OCI-LY3 (cell line): ENCODE results near the gene FANCG.
A peak's percentile ranks its signal among the peaks of the same experiment; 100 is the strongest.

Experiments
- H2AFZ ChIP-seq: fragments of 200-600, 300-600 bp; shearing (Covaris generic); 2 replicates; pipeline ENCODE4 v1.6.0; 2014; ENCODE audit warnings: antibody characterized with exemption, low read depth, low read length
- H3K27ac ChIP-seq: fragments of 200-600, 300-600 bp; sonication (generic); 2 replicates; pipeline ENCODE4 v1.5.1; 2014; ENCODE audit warnings: mild to moderate bottlenecking, low read length, moderate library complexity, mixed read lengths
- H3K27me3 ChIP-seq: fragments of 200-600, 300-600 bp; sonication (generic); 2 replicates; pipeline ENCODE4 v1.6.1; 2014; ENCODE audit warnings: low read depth, low read length, mixed read lengths
- H3K36me3 ChIP-seq: fragments of 200-600, 300-600 bp; sonication (generic); replicated peaks from 2 replicates; pipeline ENCODE3; 2014; ENCODE audit warnings: low read depth, low read length, mixed read lengths
- H3K4me1 ChIP-seq: fragments of 300-600, 200-600 bp; sonication (generic); 2 replicates; pipeline ENCODE4 v1.6.1; 2014; ENCODE audit warnings: low read length, mixed read lengths
- H3K4me2 ChIP-seq: fragments of 200-600, 300-600 bp; sonication (generic); 2 replicates; pipeline ENCODE4 v1.6.1; 2014; ENCODE audit warnings: low read length, mixed read lengths
- H3K4me3 ChIP-seq: fragments of 300-600, 200-600 bp; sonication (generic); 2 replicates; pipeline ENCODE4 v1.5.1; 2014; ENCODE audit warnings: antibody characterized with exemption, mild to moderate bottlenecking, low read length, moderate library complexity
- H3K79me2 ChIP-seq: fragments of 300-600, 200-600 bp; shearing (Covaris generic); 2 replicates; pipeline ENCODE4 v1.6.1; 2014; ENCODE audit warnings: mild to moderate bottlenecking, low read length, mixed read lengths
- H3K9ac ChIP-seq: fragments of 300-600, 200-600 bp; shearing (Covaris generic); 2 replicates; pipeline ENCODE4 v1.6.0; 2014; ENCODE audit warnings: mild to moderate bottlenecking, low read length, moderate library complexity
- H3K9me3 ChIP-seq: fragments of 200-600, 300-600 bp; shearing (Covaris generic); 2 replicates; pipeline ENCODE4 v1.6.1; 2014; ENCODE audit warnings: low read length, mixed read lengths; ENCODE audit not compliant: insufficient read depth
- H4K20me1 ChIP-seq: fragments of 200-600, 300-600 bp; sonication (generic); 2 replicates; pipeline ENCODE4 v1.6.1; 2016; ENCODE audit warnings: low read length, mixed read lengths; ENCODE audit not compliant: insufficient read depth
- EZH2phosphoT487 ChIP-seq: fragments of 200-600 bp; shearing (Covaris generic); IDR thresholded peaks from 2 replicates; pipeline ENCODE4 v1.6.1; 2018; ENCODE audit warnings: antibody characterized with exemption, mixed run types, low read depth
- TF ChIP-seq, protein P1 (sequence below): fragments of 200-600, 300-600 bp; sonication (generic); IDR thresholded peaks from 2 replicates; pipeline ENCODE4 v1.5.1; 2014; ENCODE audit warnings: antibody characterized with exemption, low read length, low read depth

FANCG gene

DNA sequence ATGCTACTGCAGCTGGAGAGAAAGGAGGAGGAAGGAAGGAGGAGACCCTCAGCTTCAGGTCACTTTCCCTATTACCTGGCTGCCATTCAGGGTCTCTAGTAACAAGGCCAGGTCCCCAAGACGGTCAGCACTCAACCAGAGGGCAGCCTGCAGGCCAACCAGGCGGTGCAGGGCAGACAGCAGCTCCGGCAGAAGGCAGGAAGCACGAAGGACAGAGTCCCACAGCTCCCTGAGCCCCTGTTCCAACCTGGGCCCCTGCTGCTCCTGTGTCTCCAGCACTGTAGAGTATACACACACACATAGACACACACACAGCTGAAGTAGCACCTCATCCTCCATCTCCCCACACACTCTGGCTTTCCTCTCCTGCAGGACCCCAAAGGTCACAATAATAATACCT lies 1.7 kb downstream of the FANCG start:
- Histone ChIP-seq H3K9ac (peak overlapping the region; percentile 91; the same call in 1 of the 2 replicates), H3K4me1 (peaks cover 18% of the 10 kb centered on the region), H3K79me2 (peaks cover 20% of the 10 kb centered on the region), H4K20me1 (no peaks in the 10 kb centered on the region), H3K27me3 (no peaks in the 10 kb centered on the region), H3K27ac (no peak overlapping the region), H3K4me3 (peak overlapping the region; percentile 93; the same call in 1 of the 2 replicates), H3K9me3 (no peaks in the 10 kb centered on the region), H3K36me3 (peaks cover 18% of the 10 kb centered on the region), H2AFZ (no peak overlapping the region), H3K4me2 (peak overlapping the region; percentile 95)
- TF ChIP-seq, protein P1, sequence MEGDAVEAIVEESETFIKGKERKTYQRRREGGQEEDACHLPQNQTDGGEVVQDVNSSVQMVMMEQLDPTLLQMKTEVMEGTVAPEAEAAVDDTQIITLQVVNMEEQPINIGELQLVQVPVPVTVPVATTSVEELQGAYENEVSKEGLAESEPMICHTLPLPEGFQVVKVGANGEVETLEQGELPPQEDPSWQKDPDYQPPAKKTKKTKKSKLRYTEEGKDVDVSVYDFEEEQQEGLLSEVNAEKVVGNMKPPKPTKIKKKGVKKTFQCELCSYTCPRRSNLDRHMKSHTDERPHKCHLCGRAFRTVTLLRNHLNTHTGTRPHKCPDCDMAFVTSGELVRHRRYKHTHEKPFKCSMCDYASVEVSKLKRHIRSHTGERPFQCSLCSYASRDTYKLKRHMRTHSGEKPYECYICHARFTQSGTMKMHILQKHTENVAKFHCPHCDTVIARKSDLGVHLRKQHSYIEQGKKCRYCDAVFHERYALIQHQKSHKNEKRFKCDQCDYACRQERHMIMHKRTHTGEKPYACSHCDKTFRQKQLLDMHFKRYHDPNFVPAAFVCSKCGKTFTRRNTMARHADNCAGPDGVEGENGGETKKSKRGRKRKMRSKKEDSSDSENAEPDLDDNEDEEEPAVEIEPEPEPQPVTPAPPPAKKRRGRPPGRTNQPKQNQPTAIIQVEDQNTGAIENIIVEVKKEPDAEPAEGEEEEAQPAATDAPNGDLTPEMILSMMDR, result no peak
- TF ChIP-seq EZH2phosphoT487, result no peak

DNA sequence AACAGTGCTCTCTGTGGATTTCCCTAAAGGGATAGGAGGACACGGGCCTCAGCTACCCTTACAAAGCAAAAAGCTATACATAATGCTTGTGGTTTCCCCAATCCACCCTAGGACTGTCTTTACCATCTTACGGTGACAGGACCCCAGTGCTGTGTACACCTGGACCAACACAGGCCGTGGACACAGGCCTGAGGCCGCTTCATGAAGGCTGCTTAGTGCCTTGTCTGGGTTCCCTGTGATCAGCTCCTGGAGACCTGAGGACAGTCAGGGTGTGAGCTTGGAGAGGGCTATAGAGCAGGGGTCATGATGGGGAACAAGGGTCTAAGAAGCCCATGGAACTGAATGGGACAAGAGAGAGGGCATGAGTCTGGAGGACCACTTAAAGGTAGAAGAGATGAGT lies 2.9 kb downstream of the FANCG start:
- TF ChIP-seq EZH2phosphoT487, result no peak
- TF ChIP-seq, protein P1, result no peak
- peaks cover 18% of the 10 kb centered on the region for H3K36me3 ChIP-seq
- H3K9me3 ChIP-seq, result no peaks in the 10 kb centered on the region
- no peak overlapping the region for H2AFZ ChIP-seq
- H3K79me2 ChIP-seq, result peaks cover 25% of the 10 kb centered on the region
- H3K9ac ChIP-seq, result no peak overlapping the region
- no peaks in the 10 kb centered on the region for H3K27me3 ChIP-seq
- no peak overlapping the region for H3K4me3 ChIP-seq
- no peak overlapping the region for H3K4me2 ChIP-seq
- no peaks in the 10 kb centered on the region for H4K20me1 ChIP-seq
- peaks cover 22% of the 10 kb centered on the region for H3K4me1 ChIP-seq
- no peak overlapping the region for H3K27ac ChIP-seq

DNA sequence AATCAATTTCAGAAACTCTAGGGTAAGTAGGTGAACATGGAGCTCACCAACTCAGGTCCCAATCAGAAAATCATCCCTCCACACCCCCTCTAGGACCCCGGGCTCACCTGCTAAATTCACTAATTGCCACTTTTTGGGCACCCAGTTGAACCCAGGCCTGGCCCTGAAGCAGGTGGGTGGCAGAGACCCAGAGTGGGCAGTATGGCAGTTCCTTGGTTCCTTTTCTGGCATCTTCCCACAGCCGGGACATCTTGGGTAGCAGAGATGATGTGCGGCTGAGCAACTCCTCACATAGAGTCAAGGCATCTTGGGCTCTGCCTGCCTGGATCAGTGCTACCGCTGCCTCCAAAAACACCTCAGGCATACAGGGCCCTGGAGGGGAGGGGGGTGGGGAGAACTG lies 4.4 kb downstream of the FANCG start:
- no peaks in the 10 kb centered on the region for H3K9me3 ChIP-seq
- peaks cover 40% of the 10 kb centered on the region for H3K79me2 ChIP-seq
- no peak overlapping the region for H3K4me3 ChIP-seq
- no peak for TF ChIP-seq EZH2phosphoT487
- H3K4me1 ChIP-seq, result peaks cover 28% of the 10 kb centered on the region
- H4K20me1 ChIP-seq, result peaks cover 11% of the 10 kb centered on the region
- no peak overlapping the region for H2AFZ ChIP-seq
- H3K4me2 ChIP-seq, result no peak overlapping the region
- no peak overlapping the region for H3K27ac ChIP-seq
- no peak overlapping the region for H3K9ac ChIP-seq
- no peaks in the 10 kb centered on the region for H3K27me3 ChIP-seq
- H3K36me3 ChIP-seq, result peaks cover 22% of the 10 kb centered on the region

DNA sequence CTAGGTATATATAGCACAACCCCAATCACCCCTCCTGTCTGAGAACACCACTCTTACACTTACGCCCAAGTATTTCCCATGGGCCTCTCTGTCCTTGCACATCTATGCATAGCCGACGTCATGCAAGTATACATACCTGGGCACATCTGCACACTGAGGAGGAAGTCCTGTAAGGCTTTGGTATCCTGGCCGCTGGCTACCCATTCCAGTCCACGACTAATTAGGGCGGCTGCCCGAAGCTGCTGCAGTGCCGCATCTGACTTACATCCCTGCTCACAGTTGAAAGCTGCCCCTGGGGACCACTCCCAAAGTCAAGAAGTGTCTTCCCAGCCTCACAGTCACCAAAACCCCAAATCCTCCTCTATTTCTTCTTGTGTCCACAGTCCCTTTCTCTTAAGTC lies 5.0 kb downstream of the FANCG start:
- H3K9ac ChIP-seq, result no peak overlapping the region
- peaks cover 34% of the 10 kb centered on the region for H3K4me1 ChIP-seq
- H2AFZ ChIP-seq, result no peak overlapping the region
- H3K27me3 ChIP-seq, result no peaks in the 10 kb centered on the region
- H3K4me3 ChIP-seq, result no peak overlapping the region
- H3K79me2 ChIP-seq, result peaks cover 45% of the 10 kb centered on the region
- H3K36me3 ChIP-seq, result peaks cover 28% of the 10 kb centered on the region
- H3K27ac ChIP-seq, result no peak overlapping the region
- no peak for TF ChIP-seq EZH2phosphoT487
- TF ChIP-seq, protein P1, result no peak
- no peaks in the 10 kb centered on the region for H3K9me3 ChIP-seq
- H4K20me1 ChIP-seq, result peaks cover 17% of the 10 kb centered on the region
- no peak overlapping the region for H3K4me2 ChIP-seq

DNA sequence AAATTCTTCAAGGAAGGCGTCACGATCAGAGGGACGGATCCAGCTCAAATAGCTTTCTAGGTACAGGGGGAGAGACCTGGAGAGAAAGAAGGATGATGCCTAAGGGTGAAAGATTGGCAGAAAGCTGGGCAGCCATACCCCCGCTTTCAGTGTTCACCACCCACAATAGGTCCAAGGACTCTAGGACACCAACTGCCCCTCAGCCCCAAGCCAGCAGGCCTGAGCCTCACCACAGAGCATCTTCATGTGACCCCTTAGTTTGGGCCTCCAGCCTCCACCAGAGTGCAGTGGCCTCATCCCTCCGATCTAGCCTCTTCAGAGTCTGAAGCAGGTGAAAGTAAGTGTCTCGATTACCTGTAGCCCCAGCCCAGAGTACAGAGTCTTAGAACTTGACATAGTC lies 5.6 kb downstream of the FANCG start:
- H3K4me1 ChIP-seq, result peaks cover 35% of the 10 kb centered on the region
- no peak overlapping the region for H3K27ac ChIP-seq
- no peaks in the 10 kb centered on the region for H3K9me3 ChIP-seq
- no peak for TF ChIP-seq EZH2phosphoT487
- TF ChIP-seq, protein P1, result no peak
- peaks cover 23% of the 10 kb centered on the region for H4K20me1 ChIP-seq
- H3K4me3 ChIP-seq, result no peak overlapping the region
- H3K27me3 ChIP-seq, result no peaks in the 10 kb centered on the region
- no peak overlapping the region for H3K9ac ChIP-seq
- no peak overlapping the region for H2AFZ ChIP-seq
- H3K79me2 ChIP-seq, result peaks cover 48% of the 10 kb centered on the region
- H3K4me2 ChIP-seq, result no peak overlapping the region
- peaks cover 32% of the 10 kb centered on the region for H3K36me3 ChIP-seq
